A673 (cell line): Measurements from ENCODE around the gene TEPSIN. TPM values are rescaled to one million over a fixed set of nuclear protein-coding genes. Genes with fewer than 3 reads are reported as not detected.

Experiments
- BruUV-seq: library from RNA; stranded (reverse); fragments of 400-500 nt; replicated peaks from 2 replicates; lab custom pipeline; 2021; lab: Mats Ljungman, UMichigan
- CTCF ChIA-PET: fragments of 300-600 bp; sonication (Branson Sonifier 250); formaldehyde crosslinking; loops from one replicate; lab custom pipeline; 2022; ENCODE audit warnings: antibody characterized with exemption; lab: Charles Lee
- POLR2A ChIA-PET: fragments of 300-600 bp; sonication (Branson Sonifier 250); formaldehyde crosslinking; loops from one replicate; lab custom pipeline; 2022; ENCODE audit warnings: antibody characterized with exemption; ENCODE audit not compliant: low non-redundant PET; lab: Charles Lee
- DNase-seq: peaks from one replicate; pipeline ENCODE4 v3.0.0-alpha.2; 2015; ENCODE audit warnings: low spot score
- H3K27ac ChIP-seq: fragments of 200-600 bp; sonication (generic); 2 replicates; pipeline ENCODE4 v1.5.1; 2016; ENCODE audit warnings: mixed run types, low read depth, mild to moderate bottlenecking, mixed read lengths, antibody characterized with exemption, low read length; ENCODE audit not compliant: poor library complexity, severe bottlenecking
- H3K27me3 ChIP-seq: fragments of 200-600 bp; sonication (generic); replicated peaks from 2 replicates; pipeline ENCODE4 v1.6.1; 2017; ENCODE audit warnings: mixed run types, low read depth, mild to moderate bottlenecking, mixed read lengths, antibody characterized with exemption, low read length; ENCODE audit not compliant: insufficient read depth, poor library complexity
- H3K36me3 ChIP-seq: fragments of 200-600 bp; sonication (generic); 2 replicates; pipeline ENCODE4 v1.6.1; 2016; ENCODE audit warnings: mixed run types, mild to moderate bottlenecking, mixed read lengths, antibody characterized with exemption, low read length; ENCODE audit not compliant: insufficient read depth, poor library complexity, severe bottlenecking
- H3K4me1 ChIP-seq: fragments of 200-600 bp; sonication (generic); 2 replicates; pipeline ENCODE4 v1.6.1; 2017; ENCODE audit warnings: mixed run types, mild to moderate bottlenecking, mixed read lengths, antibody characterized with exemption, low read length; ENCODE audit not compliant: insufficient read depth, poor library complexity, severe bottlenecking
- H3K4me3 ChIP-seq: fragments of 200-600 bp; sonication (generic); 2 replicates; pipeline ENCODE4 v1.5.1; 2016; ENCODE audit warnings: low read depth, mixed run types, mild to moderate bottlenecking, mixed read lengths, low read length; ENCODE audit not compliant: poor library complexity, severe bottlenecking
- H3K9me3 ChIP-seq: fragments of 200-600 bp; sonication (generic); 2 replicates; pipeline ENCODE4 v1.6.1; 2016; ENCODE audit warnings: mixed run types, low read depth, mild to moderate bottlenecking, mixed read lengths, antibody characterized with exemption, low read length; ENCODE audit not compliant: poor library complexity, severe bottlenecking
- EZH2 ChIP-seq: fragments of 200-600 bp; sonication (generic); IDR thresholded peaks from 2 replicates; pipeline ENCODE4 v1.6.1; 2017; ENCODE audit warnings: borderline replicate concordance, low read depth, mild to moderate bottlenecking, mixed read lengths, antibody characterized with exemption, low read length; ENCODE audit not compliant: poor library complexity, severe bottlenecking
- intact Hi-C: fragments of 100-400 bp; cut with micrococcal nuclease; formaldehyde crosslinking; loops from one replicate; pipeline ENCODE4 v1.10.0; 2022; ENCODE audit not compliant: unreplicated experiment
- total RNA-seq: library from RNA; stranded (reverse); gene quantifications from 2 replicates; pipeline ENCODE4 v1.2.3, GENCODE V29; 2021
- TF ChIP-seq, protein P1 (sequence below): fragments of 300-800, 200-600 bp; sonication (generic); conservative IDR thresholded peaks from 2 replicates; pipeline ENCODE4 v1.5.1; 2017; ENCODE audit warnings: low read depth, mild to moderate bottlenecking, antibody characterized with exemption, low read length, moderate library complexity, mixed read lengths

The TEPSIN gene
- total RNA-seq, 1 experiment from 2014 or later, result 36.1 TPM

DNA sequence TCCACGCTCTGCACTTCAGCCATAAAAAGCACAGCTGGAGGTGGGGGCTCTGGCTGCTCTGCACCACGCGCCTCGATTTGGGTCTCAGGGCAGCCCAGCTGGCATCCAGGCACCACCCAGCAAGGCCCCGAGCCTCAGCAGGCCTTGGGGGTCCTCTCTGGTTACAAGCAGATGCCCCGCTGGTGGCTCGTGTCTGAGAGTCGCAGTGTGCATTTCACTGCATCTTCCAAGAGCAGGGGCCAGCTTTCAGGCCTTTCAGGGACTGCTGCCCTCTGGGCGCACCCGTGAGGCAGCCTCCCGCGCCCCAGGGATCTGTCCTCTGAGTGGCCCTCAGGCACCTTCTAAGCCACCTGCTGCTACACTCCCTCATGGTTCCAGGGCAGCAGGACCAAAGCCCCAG, 25.8 kb upstream of the TEPSIN start:
- TF ChIP-seq, protein P1, sequence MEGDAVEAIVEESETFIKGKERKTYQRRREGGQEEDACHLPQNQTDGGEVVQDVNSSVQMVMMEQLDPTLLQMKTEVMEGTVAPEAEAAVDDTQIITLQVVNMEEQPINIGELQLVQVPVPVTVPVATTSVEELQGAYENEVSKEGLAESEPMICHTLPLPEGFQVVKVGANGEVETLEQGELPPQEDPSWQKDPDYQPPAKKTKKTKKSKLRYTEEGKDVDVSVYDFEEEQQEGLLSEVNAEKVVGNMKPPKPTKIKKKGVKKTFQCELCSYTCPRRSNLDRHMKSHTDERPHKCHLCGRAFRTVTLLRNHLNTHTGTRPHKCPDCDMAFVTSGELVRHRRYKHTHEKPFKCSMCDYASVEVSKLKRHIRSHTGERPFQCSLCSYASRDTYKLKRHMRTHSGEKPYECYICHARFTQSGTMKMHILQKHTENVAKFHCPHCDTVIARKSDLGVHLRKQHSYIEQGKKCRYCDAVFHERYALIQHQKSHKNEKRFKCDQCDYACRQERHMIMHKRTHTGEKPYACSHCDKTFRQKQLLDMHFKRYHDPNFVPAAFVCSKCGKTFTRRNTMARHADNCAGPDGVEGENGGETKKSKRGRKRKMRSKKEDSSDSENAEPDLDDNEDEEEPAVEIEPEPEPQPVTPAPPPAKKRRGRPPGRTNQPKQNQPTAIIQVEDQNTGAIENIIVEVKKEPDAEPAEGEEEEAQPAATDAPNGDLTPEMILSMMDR, result no peak
- TF ChIP-seq EZH2, result no peak
- no peaks in the 10 kb centered on the region for H3K4me1 ChIP-seq
- H3K27ac ChIP-seq, result no peak overlapping the region
- no TSS peak for BruUV-seq
- ChIA-PET CTCF (no interaction called here), POLR2A (no interaction called here)
- DNase-seq, result no peak
- peaks cover 12% of the 10 kb centered on the region for H3K36me3 ChIP-seq
- no peaks in the 10 kb centered on the region for H3K27me3 ChIP-seq
- H3K9me3 ChIP-seq, result no peaks in the 10 kb centered on the region
- no peak overlapping the region for H3K4me3 ChIP-seq
- intact Hi-C loops, result no loop called here

- Histone ChIP-seq H3K4me1 (no peaks in the 10 kb centered on the region), H3K9me3 (no peaks in the 10 kb centered on the region), H3K4me3 (no peak overlapping the region), H3K36me3 (peaks cover 10% of the 10 kb centered on the region), H3K27ac (no peak overlapping the region), H3K27me3 (no peaks in the 10 kb centered on the region)
- ChIA-PET POLR2A (no interaction called here), CTCF (interaction anchor here (0.6 kb wide), 1 partner anchor 30 kb away, joined by 3 read pairs; no protein-coding TSS in a partner anchor)
- no peak for DNase-seq
- intact Hi-C loops, result no loop called here
- no TSS peak for BruUV-seq
- TF ChIP-seq, protein P1, result no peak
Measured at GRCh38 chr17:81263371-81264181, 24.7 kb upstream of the TEPSIN start.

GRCh38 chr17:81261582-81262336, 22.9 kb upstream of the TEPSIN start:
- CTCF ChIA-PET, result no interaction called here
- DNase-seq, result no peak
- POLR2A ChIA-PET, result no interaction called here

More at GRCh38 chr17:81261582-81262336, 22.9 kb upstream of the TEPSIN start:
- Histone ChIP-seq H3K36me3 (peaks cover 10% of the 10 kb centered on the region), H3K4me3 (no peak overlapping the region), H3K4me1 (no peaks in the 10 kb centered on the region), H3K27me3 (no peaks in the 10 kb centered on the region), H3K9me3 (no peaks in the 10 kb centered on the region), H3K27ac (no peak overlapping the region)
- intact Hi-C loops, result no loop called here
- BruUV-seq, result no TSS peak
- TF ChIP-seq EZH2, result no peak
- TF ChIP-seq, protein P1, result no peak
